ENCODE data around the gene ANXA8. TPM values are rescaled to one million over a fixed set of nuclear protein-coding genes. Genes with fewer than 3 reads are reported as not detected.

The ANXA8 gene
- total and polyA plus RNA-seq, 2 donors (not counting 3 experiments of a cell fraction or from before 2014, with no cell fraction given), result not detected

DNA sequence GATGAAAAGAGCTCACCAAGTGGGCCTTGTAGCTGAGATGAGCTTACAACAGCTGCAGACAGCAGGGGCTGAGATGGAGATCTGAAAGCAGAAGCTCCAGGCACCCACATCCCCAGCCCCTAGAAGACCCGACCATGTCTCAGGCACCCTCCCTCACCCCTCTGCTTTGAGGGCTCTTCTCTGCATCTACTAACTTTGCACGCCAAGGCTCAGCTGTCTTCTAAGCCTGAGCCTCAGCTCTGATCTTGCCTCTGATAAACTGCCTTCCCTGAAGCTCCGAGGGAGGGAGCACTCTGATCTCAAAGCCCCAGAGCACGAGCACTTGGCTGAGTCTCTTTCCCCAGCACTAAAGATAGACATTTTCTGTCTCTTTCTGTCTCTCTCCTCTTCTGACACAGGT, 42.0 kb downstream of the ANXA8 start:
- intact Hi-C loops (cut with micrococcal nuclease), result no loop called here
- Histone ChIP-seq H4K20me1 (replicated peaks; ENCODE audit: control insufficient read depth, extremely low read depth, insufficient read depth, low read length) (no peaks in the 10 kb centered on the region), H3K27ac (ENCODE audit: insufficient read depth, low read depth, low read length) (no peak overlapping the region), H3K4me3 (replicated peaks in 1 of 3; ENCODE audit: insufficient read depth in 1 of 3, low read depth in 1 of 3, low read length in 3 of 3) (no peak overlapping the region), H3K27me3 (ENCODE audit: control insufficient read depth in 2 of 2, insufficient read depth in 2 of 2, low read length in 2 of 2) (peaks cover 0 to 5% of the 10 kb centered on the region in 2 experiments), H3K9me3 (replicated peaks; ENCODE audit: control insufficient read depth, insufficient read depth, low read length) (no peaks in the 10 kb centered on the region), H3K4me2 (ENCODE audit: insufficient read depth, low read length) (no peak overlapping the region), H3K4me1 (ENCODE audit: control insufficient read depth, extremely low read depth, insufficient read depth, low read length) (no peaks in the 10 kb centered on the region), H2AFZ (ENCODE audit: low read depth, low read length) (no peak overlapping the region), H3K9me1 (replicated peaks; ENCODE audit: control insufficient read depth, extremely low read depth, insufficient read depth, low read length) (no peaks in the 10 kb centered on the region), H3K36me3 (ENCODE audit: control insufficient read depth in 2 of 2, extremely low read depth in 1 of 2, insufficient read depth in 2 of 2, low read length in 2 of 2) (no peaks in the 10 kb centered on the region), H3K79me2 (ENCODE audit: control insufficient read depth, insufficient read depth, low read length) (no peaks in the 10 kb centered on the region), H3K9ac (replicated peaks; ENCODE audit: extremely low read depth, insufficient read depth, low read length) (no peak overlapping the region)
- FAIRE-seq (no peak), DNase-seq (ENCODE audit: low read depth, low spot score) (no peak)
- dilution Hi-C loops (cut with MboI; ENCODE audit: extremely low pct_ligation_motif_present, low sequenced_read_pairs), result no loop called here
- ChIA-PET CTCF (interaction anchor here (0.8 to 1.3 kb wide), 2 partner anchors 80 to 101 kb away, joined by 3 to 4 read pairs; no protein-coding TSS in a partner anchor), POLR2A (no interaction called here)
- no TSS peak for BruUV-seq (replicated peaks)
- TF ChIP-seq MYC (IDR thresholded peaks at IDR 0.05; ENCODE audit: low read depth, low read length) (no peak), FOS (IDR thresholded peaks at IDR 0.05; ENCODE audit: borderline replicate concordance, insufficient read depth, low read length) (no peak), JUN (IDR thresholded peaks at IDR 0.05; ENCODE audit: borderline replicate concordance, insufficient read depth, insufficient read length, low read depth) (no peak), GATA2 (IDR thresholded peaks at IDR 0.05; ENCODE audit: insufficient read depth, insufficient read length, low read depth, low read length) (no peak), EZH2 (IDR thresholded peaks at IDR 0.05; ENCODE audit: borderline replicate concordance, low read depth, low read length, severe bottlenecking) (no peak)
- TF ChIP-seq, protein P1, sequence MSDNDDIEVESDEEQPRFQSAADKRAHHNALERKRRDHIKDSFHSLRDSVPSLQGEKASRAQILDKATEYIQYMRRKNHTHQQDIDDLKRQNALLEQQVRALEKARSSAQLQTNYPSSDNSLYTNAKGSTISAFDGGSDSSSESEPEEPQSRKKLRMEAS (IDR thresholded peaks at IDR 0.05; ENCODE audit: insufficient read depth, insufficient read length), result no peak

DNA sequence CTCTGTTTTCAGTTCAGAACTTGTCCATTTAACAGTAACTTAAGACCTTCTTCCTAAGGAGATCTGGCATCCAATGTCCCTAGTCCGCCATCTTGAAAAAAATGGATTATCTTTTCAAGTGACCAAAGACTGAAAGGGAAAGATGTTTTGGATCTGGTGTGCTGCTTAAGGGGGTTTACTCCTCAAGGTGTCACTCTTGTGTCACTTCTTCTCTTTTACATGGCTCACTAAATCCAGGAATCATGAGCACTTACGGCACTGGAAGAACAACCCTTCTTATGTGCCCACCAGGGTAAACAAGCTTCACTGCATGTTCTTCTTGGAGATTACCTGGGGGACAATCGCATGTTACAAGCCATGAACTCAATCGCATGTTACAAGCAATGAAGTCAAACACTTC, 43.7 kb downstream of the ANXA8 start:
- no peak overlapping the region for H3K4me3 ChIP-seq (replicated peaks in 1 of 3; ENCODE audit: insufficient read depth in 1 of 3, low read depth in 1 of 3, low read length in 3 of 3)
- no peak overlapping the region for H3K4me2 ChIP-seq (ENCODE audit: insufficient read depth, low read length)
- no peak overlapping the region for H3K27ac ChIP-seq (ENCODE audit: insufficient read depth, low read depth, low read length)
- no TSS peak for BruUV-seq (replicated peaks)
- H3K36me3 ChIP-seq (ENCODE audit: control insufficient read depth in 2 of 2, extremely low read depth in 1 of 2, insufficient read depth in 2 of 2, low read length in 2 of 2), result no peaks in the 10 kb centered on the region
- FAIRE-seq, result no peak
- H3K4me1 ChIP-seq (ENCODE audit: control insufficient read depth, extremely low read depth, insufficient read depth, low read length), result no peaks in the 10 kb centered on the region
- peaks cover 3 to 5% of the 10 kb centered on the region in 2 experiments for H3K27me3 ChIP-seq (ENCODE audit: control insufficient read depth in 2 of 2, insufficient read depth in 2 of 2, low read length in 2 of 2)
- H3K9me3 ChIP-seq (replicated peaks; ENCODE audit: control insufficient read depth, insufficient read depth, low read length), result no peaks in the 10 kb centered on the region
- TF ChIP-seq POLR2A (IDR thresholded peaks at IDR 0.05; ENCODE audit: low read depth, low read length) (no peak), MYC (IDR thresholded peaks at IDR 0.05; ENCODE audit: low read depth, low read length) (no peak)
- TF ChIP-seq, protein P2, sequence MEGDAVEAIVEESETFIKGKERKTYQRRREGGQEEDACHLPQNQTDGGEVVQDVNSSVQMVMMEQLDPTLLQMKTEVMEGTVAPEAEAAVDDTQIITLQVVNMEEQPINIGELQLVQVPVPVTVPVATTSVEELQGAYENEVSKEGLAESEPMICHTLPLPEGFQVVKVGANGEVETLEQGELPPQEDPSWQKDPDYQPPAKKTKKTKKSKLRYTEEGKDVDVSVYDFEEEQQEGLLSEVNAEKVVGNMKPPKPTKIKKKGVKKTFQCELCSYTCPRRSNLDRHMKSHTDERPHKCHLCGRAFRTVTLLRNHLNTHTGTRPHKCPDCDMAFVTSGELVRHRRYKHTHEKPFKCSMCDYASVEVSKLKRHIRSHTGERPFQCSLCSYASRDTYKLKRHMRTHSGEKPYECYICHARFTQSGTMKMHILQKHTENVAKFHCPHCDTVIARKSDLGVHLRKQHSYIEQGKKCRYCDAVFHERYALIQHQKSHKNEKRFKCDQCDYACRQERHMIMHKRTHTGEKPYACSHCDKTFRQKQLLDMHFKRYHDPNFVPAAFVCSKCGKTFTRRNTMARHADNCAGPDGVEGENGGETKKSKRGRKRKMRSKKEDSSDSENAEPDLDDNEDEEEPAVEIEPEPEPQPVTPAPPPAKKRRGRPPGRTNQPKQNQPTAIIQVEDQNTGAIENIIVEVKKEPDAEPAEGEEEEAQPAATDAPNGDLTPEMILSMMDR (IDR thresholded peaks at IDR 0.05; ENCODE audit: extremely low read depth in 1 of 2, insufficient read depth in 1 of 2, low read depth in 1 of 2, low read length in 2 of 2), result no peak
- no peak overlapping the region for H3K9ac ChIP-seq (replicated peaks; ENCODE audit: extremely low read depth, insufficient read depth, low read length)
- no peak overlapping the region for H2AFZ ChIP-seq (ENCODE audit: low read depth, low read length)
- intact Hi-C loops (cut with micrococcal nuclease), result no loop called here
- dilution Hi-C loops (cut with MboI; ENCODE audit: extremely low pct_ligation_motif_present, low sequenced_read_pairs), result no loop called here
- no peaks in the 10 kb centered on the region for H3K79me2 ChIP-seq (ENCODE audit: control insufficient read depth, insufficient read depth, low read length)
- no peaks in the 10 kb centered on the region for H3K9me1 ChIP-seq (replicated peaks; ENCODE audit: control insufficient read depth, extremely low read depth, insufficient read depth, low read length)
- no peak for DNase-seq (ENCODE audit: low read depth, low spot score)
- CTCF ChIA-PET, result interaction anchor here (1.1 to 2.5 kb wide), 4 partner anchors 16 to 78 kb away, joined by 3 to 8 read pairs (median 3); partner anchors contain the start of gene ZNF488
- no peaks in the 10 kb centered on the region for H4K20me1 ChIP-seq (replicated peaks; ENCODE audit: control insufficient read depth, extremely low read depth, insufficient read depth, low read length)
- POLR2A ChIA-PET, result no interaction called here

All from endothelial cell of umbilical vein (primary cell).